Calu3 (cell line): ENCODE results near the gene NMT1. TPM values are rescaled to one million over a fixed set of nuclear protein-coding genes. Genes with fewer than 3 reads are reported as not detected.

ENCODE experiments used
- BruUV-seq: library from RNA; stranded (reverse); fragments of 400-500 nt; replicated peaks from 2 replicates; lab custom pipeline; 2021; lab: Mats Ljungman, UMichigan
- CTCF ChIA-PET: fragments of 300-600 bp; sonication (Branson Sonifier 250); formaldehyde crosslinking; loops from one replicate; lab custom pipeline; 2022; ENCODE audit warnings: antibody characterized with exemption; lab: Charles Lee
- DNase-seq: peaks from one replicate; pipeline ENCODE4 v3.0.0; 2022
- H3K27ac Mint-ChIP-seq: one replicate; pipeline ENCODE4 v1.8.0; 2022; ENCODE audit warnings: mixed read lengths; ENCODE audit not compliant: unreplicated experiment
- H3K27me3 Mint-ChIP-seq: one replicate; pipeline ENCODE4 v1.8.0; 2022; ENCODE audit warnings: mixed read lengths; ENCODE audit not compliant: unreplicated experiment
- H3K36me3 Mint-ChIP-seq: one replicate; pipeline ENCODE4 v1.8.0; 2022; ENCODE audit warnings: mild to moderate bottlenecking, moderate library complexity, mixed read lengths; ENCODE audit not compliant: insufficient read depth, unreplicated experiment
- H3K4me1 Mint-ChIP-seq: one replicate; pipeline ENCODE4 v1.8.0; 2022; ENCODE audit warnings: mild to moderate bottlenecking, low read depth, mixed read lengths; ENCODE audit not compliant: unreplicated experiment
- H3K4me3 Mint-ChIP-seq: one replicate; pipeline ENCODE4 v1.8.0; 2022; ENCODE audit warnings: mild to moderate bottlenecking, low read depth, moderate library complexity, mixed read lengths; ENCODE audit not compliant: unreplicated experiment
- H3K9me3 Mint-ChIP-seq: one replicate; pipeline ENCODE4 v1.8.0; 2022; ENCODE audit warnings: low read depth, mixed read lengths; ENCODE audit not compliant: unreplicated experiment
- CTCF ChIP-seq: fragments of 200-600 bp; IDR thresholded peaks from one replicate; pipeline ENCODE4 v1.8.0; 2022; ENCODE audit warnings: antibody characterized with exemption; ENCODE audit not compliant: unreplicated experiment
- intact Hi-C: fragments of 100-400 bp; cut with micrococcal nuclease; formaldehyde crosslinking; loops from one replicate; pipeline ENCODE4 v1.10.0; 2022; ENCODE audit not compliant: unreplicated experiment
- total RNA-seq: library from RNA; stranded (reverse); gene quantifications from 2 replicates; pipeline ENCODE4 v1.2.3, GENCODE V29; 2022

The NMT1 gene
- total RNA-seq, 1 experiment from 2014 or later, result 185 TPM

DNA sequence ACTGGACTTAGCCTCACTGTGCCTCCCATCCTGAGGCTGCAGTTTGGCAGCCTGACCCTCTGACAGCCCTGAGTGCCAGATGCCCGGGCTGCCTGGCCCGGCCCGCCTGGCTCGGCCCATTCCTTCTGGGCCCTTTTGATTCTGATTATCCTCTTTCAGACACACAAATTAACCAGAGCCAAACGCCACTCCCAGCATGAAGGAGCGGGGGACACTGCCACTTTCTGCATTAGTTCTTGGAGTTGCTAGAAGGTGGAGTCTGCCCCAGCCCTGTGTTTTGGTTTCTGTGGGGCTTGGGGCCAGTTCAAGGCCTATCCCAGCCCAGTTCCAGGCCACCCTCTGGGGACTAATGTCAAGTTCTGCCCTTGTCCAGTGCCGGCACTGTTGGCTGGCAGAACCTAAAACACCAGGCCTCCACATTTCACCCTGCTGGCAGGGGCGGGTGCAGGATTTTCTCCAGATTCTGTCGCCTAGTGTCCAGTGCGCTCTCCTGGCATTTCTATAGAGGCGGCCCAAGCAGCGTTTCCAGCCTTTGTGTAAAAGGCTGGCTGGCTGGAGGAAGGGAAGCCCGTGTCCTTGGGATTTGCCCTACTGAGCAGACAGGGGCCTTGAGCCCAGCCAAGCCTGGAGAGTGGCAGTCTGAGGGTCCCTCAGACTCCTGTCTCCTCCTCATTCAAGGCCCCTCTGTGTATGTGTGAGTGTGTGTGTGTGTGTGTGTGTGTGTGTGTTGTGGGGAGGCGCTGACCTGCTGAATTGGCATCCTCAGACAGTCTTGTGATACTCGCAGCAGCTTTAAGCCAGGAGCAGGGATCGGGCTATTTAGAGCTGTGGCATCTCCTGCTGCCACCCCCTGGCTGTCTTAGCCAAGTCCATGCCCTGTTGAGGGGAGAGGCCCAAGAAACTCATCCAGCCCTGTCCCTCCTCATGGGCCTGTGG is 49.8 kb downstream of the NMT1 start:
- no peak overlapping the region for H3K4me3 Mint-ChIP-seq
- intact Hi-C loops, result no loop called here
- H3K36me3 Mint-ChIP-seq, result peaks cover 61% of the 10 kb centered on the region
- CTCF ChIA-PET, result interaction anchor here (0.6 to 0.7 kb wide), 3 partner anchors 90 to 803 kb away, joined by 3 read pairs; no protein-coding TSS in a partner anchor
- no peaks in the 10 kb centered on the region for H3K4me1 Mint-ChIP-seq
- no peaks in the 10 kb centered on the region for H3K27me3 Mint-ChIP-seq
- BruUV-seq, result no TSS peak
- no peak for DNase-seq
- TF ChIP-seq CTCF, result no peak
- H3K9me3 Mint-ChIP-seq, result no peaks in the 10 kb centered on the region
- H3K27ac Mint-ChIP-seq, result no peak overlapping the region

DNA sequence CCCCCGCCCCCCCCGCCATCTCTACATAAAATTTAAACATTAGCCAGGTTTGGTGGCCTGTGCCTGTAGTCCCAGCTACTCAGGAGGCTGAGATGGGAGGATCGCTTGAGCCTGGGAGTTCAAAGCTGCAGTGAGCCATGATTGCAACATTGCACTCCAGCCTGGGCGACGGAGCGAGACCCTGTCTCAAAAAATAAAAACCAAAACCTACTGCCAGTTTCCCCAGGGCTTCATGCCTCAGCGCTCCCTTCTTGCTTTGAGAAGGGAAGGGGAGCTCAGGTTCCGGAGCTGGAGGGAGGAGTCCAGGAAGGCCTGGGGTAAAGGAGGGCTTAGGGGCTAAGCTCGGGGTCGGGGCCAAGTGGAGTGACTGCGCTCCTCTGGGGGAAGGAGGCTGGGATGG is 50.7 kb downstream of the NMT1 start:
- H3K27me3 Mint-ChIP-seq, result no peaks in the 10 kb centered on the region

DNA sequence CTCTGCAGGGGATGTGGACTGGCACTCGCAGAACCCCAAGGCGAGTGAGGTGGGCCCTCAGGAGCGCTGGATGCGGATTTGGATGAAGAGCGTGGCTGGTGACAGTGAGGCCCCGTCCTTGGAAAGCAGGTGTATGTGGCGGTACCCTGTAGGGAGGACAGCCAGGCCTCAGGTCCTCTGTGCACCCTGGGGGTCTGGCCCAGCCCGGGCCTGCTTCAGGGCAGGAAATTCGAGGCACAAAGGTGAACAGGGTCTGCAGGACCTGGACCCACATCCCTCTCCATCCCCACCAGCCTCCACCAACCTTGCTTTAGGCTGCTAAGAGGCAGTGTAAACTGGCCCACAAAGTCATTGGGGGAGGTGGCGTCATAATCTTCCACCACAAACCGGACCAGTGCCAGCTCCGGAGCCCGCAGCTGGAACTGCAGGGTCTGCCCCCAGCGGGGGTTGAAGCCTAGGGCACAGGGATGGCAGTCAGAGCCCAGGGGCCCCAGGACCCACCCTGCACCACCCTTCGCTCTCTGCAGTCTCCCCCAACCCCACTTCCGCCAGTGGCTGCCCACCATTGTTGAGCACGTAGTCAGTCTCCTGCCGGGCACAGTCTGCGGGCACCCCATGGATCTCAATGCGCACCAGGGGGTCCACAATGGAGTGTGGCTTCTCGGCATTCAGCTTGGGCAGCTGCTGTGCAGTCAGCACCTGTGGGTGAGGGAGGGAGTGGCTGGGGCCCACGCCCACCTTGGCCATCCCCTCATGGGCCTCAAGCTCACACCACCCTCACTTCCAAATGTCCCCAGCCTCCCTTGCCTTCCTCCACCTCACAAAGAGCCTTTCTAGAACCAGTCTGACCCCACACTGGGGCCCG is 51.7 kb downstream of the NMT1 start:
- CTCF ChIA-PET, result interaction anchor here (1.0 kb wide), 1 partner anchor 36 kb away, joined by 3 read pairs; the partner anchor contains the start of gene HEXIM1
- no peak for DNase-seq
- Mint-ChIP-seq H3K9me3 (no peaks in the 10 kb centered on the region), H3K4me3 (no peak overlapping the region), H3K27me3 (no peaks in the 10 kb centered on the region), H3K4me1 (no peaks in the 10 kb centered on the region), H3K27ac (no peak overlapping the region), H3K36me3 (peaks cover 54% of the 10 kb centered on the region)
- TF ChIP-seq CTCF, result no peak
- BruUV-seq, result no TSS peak
- intact Hi-C loops, result no loop called here

More for the DNA sequence above, 50.7 kb downstream of the NMT1 start:
- no peak for DNase-seq
- CTCF ChIA-PET, result interaction anchor here (0.6 to 1.0 kb wide), 6 partner anchors 24 to 804 kb away, joined by 3 to 4 read pairs (median 3); partner anchors contain the start of genes ACBD4 and HEXIM1
- intact Hi-C loops, result no loop called here
- Mint-ChIP-seq H3K4me1 (no peaks in the 10 kb centered on the region), H3K27ac (no peak overlapping the region), H3K4me3 (no peak overlapping the region), H3K9me3 (no peaks in the 10 kb centered on the region), H3K36me3 (peaks cover 59% of the 10 kb centered on the region)
- no TSS peak for BruUV-seq
- no peak for TF ChIP-seq CTCF

DNA sequence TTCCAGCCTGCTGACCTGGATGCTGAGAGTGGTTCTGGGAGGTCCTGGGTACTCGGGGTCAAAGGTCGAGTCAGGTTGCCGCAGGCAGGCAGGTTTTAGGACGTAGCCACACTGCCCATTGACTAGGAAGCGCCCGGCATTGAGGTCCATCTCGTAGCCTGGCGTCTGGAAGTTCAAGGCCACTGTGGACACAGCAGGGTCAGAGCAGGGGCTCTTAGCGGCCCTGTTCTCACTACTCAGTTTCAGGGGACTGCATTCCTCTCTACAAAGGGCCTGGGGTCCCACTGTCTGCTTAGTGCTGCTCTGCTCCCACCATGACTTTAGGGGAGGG is 52.3 kb downstream of the NMT1 start:
- no peaks in the 10 kb centered on the region for H3K9me3 Mint-ChIP-seq
- intact Hi-C loops, result no loop called here
- peaks cover 50% of the 10 kb centered on the region for H3K36me3 Mint-ChIP-seq
- CTCF ChIA-PET, result no interaction called here
- no peaks in the 10 kb centered on the region for H3K27me3 Mint-ChIP-seq
- H3K27ac Mint-ChIP-seq, result no peak overlapping the region
- BruUV-seq, result no TSS peak
- no peak for DNase-seq
- no peak for TF ChIP-seq CTCF
- H3K4me1 Mint-ChIP-seq, result no peaks in the 10 kb centered on the region
- no peak overlapping the region for H3K4me3 Mint-ChIP-seq
